ENCODE data around the gene GPRC5A. TPM values are rescaled to one million over a fixed set of nuclear protein-coding genes. Genes with fewer than 3 reads are reported as not detected.

GPRC5A gene
- total RNA-seq, 1 donor from 2014 or later = 4.0 TPM

- Mint-ChIP-seq H3K27ac (no peak overlapping the region), H3K27me3 (peaks cover 4% of the 10 kb centered on the region), H3K4me3 (ENCODE audit: low read depth) (no peak overlapping the region), H3K4me1 (ENCODE audit: low read depth) (peaks cover 18% of the 10 kb centered on the region), H3K36me3 (ENCODE audit: insufficient read depth) (peaks cover 6% of the 10 kb centered on the region), H3K9me3 (ENCODE audit: low read depth) (peaks cover 6% of the 10 kb centered on the region)
- DNase-seq (ENCODE audit: low spot score, unreplicated experiment) = no peak
- no peak for TF ChIP-seq CTCF (IDR thresholded peaks at IDR 0.05; ENCODE audit: unreplicated experiment)
These were observed 54.2 kb downstream of the GPRC5A start for GRCh38 chr12:12945591-12945990.

GRCh38 chr12:12946686-12947355 lies 55.5 kb downstream of the GPRC5A start:
- H3K4me1 Mint-ChIP-seq (ENCODE audit: low read depth) = peaks cover 18% of the 10 kb centered on the region
- no peak for TF ChIP-seq CTCF (IDR thresholded peaks at IDR 0.05; ENCODE audit: unreplicated experiment)
- H3K9me3 Mint-ChIP-seq (ENCODE audit: low read depth) = peaks cover 6% of the 10 kb centered on the region
- peak overlapping the region; percentile 59 for H3K27ac Mint-ChIP-seq
- H3K4me3 Mint-ChIP-seq (ENCODE audit: low read depth) = no peak overlapping the region
- DNase-seq (ENCODE audit: low spot score, unreplicated experiment) = no peak
- peaks cover 6% of the 10 kb centered on the region for H3K36me3 Mint-ChIP-seq (ENCODE audit: insufficient read depth)
- H3K27me3 Mint-ChIP-seq = peaks cover 4% of the 10 kb centered on the region

GRCh38 chr12:12947902-12948301 lies 56.5 kb downstream of the GPRC5A start:
- H3K4me1 Mint-ChIP-seq (ENCODE audit: low read depth) = peaks cover 18% of the 10 kb centered on the region
- no peak for TF ChIP-seq CTCF (IDR thresholded peaks at IDR 0.05; ENCODE audit: unreplicated experiment)
- H3K27ac Mint-ChIP-seq = no peak overlapping the region
- peaks cover 6% of the 10 kb centered on the region for H3K9me3 Mint-ChIP-seq (ENCODE audit: low read depth)
- peaks cover 6% of the 10 kb centered on the region for H3K36me3 Mint-ChIP-seq (ENCODE audit: insufficient read depth)
- H3K27me3 Mint-ChIP-seq = peaks cover 4% of the 10 kb centered on the region
- no peak overlapping the region for H3K4me3 Mint-ChIP-seq (ENCODE audit: low read depth)
- DNase-seq (ENCODE audit: low spot score, unreplicated experiment) = no peak

GRCh38 chr12:12951504-12951903 lies 60.1 kb downstream of the GPRC5A start:
- peaks cover 4% of the 10 kb centered on the region for H3K27me3 Mint-ChIP-seq
- DNase-seq (ENCODE audit: low spot score, unreplicated experiment) = no peak
- no peak for TF ChIP-seq CTCF (IDR thresholded peaks at IDR 0.05; ENCODE audit: unreplicated experiment)
- peaks cover 9% of the 10 kb centered on the region for H3K36me3 Mint-ChIP-seq (ENCODE audit: insufficient read depth)
- peaks cover 9% of the 10 kb centered on the region for H3K9me3 Mint-ChIP-seq (ENCODE audit: low read depth)
- H3K4me3 Mint-ChIP-seq (ENCODE audit: low read depth) = no peak overlapping the region
- no peak overlapping the region for H3K27ac Mint-ChIP-seq
- H3K4me1 Mint-ChIP-seq (ENCODE audit: low read depth) = peaks cover 20% of the 10 kb centered on the region

- no peak for TF ChIP-seq CTCF (IDR thresholded peaks at IDR 0.05; ENCODE audit: unreplicated experiment)
- Mint-ChIP-seq H3K4me3 (ENCODE audit: low read depth) (no peak within 1 kb of the TSS), H3K4me1 (ENCODE audit: low read depth) (peaks cover 14% of the 10 kb centered on the region), H3K27ac (peak within 1 kb of the TSS; percentile 35), H3K36me3 (ENCODE audit: insufficient read depth) (peaks cover 9% of the 10 kb centered on the region), H3K27me3 (peaks cover 4% of the 10 kb centered on the region), H3K9me3 (ENCODE audit: low read depth) (peaks cover 9% of the 10 kb centered on the region)
- DNase-seq (ENCODE audit: low spot score, unreplicated experiment) = no peak
These were observed 60.7 kb downstream of the GPRC5A start, which contains the start of gene GPRC5D for GRCh38 chr12:12952036-12952435. Gene GPRC5D (minus strand): TSS chr12:12952170. CDS start chr12:12950384, 1,786 bp downstream.
